GM03348 (cell line): Measurements from ENCODE around the gene KCTD2.
"Not testable (repeated sequence)": the region's sequence is repeated elsewhere in the genome, so short reads cannot be mapped to it uniquely, and the experiment has no call there.

Source experiments
- DNase-seq: peaks from one replicate; pipeline ENCODE4 v3.0.0; 2012; ENCODE audit warnings: low spot score

The KCTD2 gene

DNA sequence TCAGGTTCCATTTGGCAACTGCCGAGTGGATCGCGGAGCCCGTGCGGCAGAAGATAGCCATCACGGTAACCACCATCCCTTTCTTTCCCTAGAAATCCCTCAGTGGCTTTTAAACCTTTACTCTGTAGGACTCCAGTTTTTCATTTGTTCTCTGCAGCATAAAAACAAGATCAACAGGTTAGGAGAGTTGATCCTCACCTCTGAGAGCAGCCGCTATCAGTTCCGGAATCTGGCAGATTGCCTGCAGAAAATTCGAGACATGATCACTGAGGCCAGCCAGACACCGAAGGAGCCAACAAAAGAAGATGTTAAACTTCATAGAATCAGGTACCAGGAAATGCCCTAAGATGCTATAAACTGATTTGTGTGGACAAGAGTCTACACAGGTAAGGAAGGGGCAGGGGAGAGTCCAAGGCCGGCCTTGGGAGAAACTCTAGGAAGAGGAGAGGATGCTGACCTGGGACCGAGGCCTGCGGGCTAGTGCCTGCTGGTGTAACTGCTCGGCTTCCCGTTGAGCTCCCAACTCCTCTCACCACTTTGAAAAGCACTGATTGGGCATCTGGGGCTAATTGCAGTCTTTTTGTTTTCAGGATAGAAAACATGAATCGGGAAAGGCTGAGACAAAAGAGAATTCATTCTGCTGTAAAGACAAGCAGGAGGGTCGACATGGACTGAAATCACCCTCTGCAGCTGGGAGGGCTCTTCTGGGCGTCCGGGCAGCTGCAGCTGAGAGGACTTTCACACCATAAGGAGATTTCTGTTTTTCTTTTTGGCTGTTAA lies 26.5 kb upstream of the KCTD2 start:
- DNase-seq = no peak

DNA sequence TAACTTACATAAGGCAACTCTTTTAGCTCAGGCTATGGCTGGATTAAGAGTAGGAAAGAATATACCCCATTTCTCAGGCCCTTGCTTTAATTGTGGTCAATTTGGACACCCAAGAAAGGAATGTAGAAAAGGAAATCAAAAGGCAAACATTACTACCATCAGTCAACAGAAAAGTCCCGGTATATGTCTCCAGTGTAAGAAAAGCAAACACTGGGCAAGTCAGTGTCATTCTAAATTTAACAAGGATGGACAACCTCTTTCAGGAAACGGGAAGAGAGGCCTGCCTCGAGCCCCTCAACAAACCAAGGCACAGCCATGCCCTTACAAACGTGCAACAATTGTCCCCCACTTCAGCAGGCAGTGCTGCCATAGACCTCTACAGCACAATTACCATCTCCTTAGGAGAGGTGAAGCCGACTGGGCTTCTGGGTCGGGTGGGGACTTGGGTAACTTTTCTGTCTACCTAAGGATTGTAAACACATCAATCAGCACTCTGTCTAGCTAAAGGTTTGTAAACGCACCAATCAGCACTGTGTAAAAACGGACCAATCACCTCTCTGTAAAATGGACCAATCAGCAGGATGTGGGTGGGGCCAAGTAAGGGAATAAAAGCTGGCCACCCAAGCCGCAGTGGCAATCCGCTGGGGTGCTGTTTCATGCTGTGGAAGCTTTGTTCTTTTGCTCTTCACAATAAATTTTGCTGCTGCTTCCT lies 22.2 kb upstream of the KCTD2 start:
- DNase-seq = no peak

DNA sequence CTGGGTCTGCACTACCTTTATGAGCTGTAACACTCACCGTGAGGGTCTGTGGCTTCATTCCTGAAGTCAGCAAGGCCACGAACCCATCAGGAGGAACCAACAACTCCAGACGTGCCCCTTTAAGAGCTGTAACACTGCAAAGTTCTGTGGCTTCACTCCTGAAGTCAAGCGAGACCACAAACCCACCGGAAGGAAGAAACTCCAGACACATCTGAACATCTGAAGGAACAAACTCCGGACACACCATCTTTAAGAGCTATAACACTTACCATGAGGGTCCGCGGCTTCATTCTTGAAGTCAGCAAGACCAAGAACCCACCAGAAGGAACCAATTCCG lies 21.7 kb upstream of the KCTD2 start:
- DNase-seq = not testable (repeated sequence)

DNA sequence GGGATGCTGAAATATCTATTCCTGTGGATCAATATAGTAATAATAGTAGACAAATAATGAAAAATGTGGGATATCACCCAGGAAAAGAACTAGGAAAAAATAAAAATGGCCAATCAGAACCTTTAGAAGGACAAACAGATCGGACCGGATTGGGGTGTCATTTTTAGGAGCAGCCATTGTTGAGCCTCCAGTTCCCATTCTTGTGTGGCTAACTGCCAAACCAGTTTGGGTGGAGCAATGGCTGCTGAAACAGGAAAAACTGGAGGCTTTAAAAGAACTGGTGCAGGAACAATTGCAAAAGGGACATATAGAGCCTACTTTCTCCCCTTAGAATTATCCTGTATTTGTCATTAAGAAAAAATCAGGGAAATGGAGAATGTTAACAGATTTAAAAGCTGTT lies 20.4 kb upstream of the KCTD2 start:
- not testable (repeated sequence) for DNase-seq

DNA sequence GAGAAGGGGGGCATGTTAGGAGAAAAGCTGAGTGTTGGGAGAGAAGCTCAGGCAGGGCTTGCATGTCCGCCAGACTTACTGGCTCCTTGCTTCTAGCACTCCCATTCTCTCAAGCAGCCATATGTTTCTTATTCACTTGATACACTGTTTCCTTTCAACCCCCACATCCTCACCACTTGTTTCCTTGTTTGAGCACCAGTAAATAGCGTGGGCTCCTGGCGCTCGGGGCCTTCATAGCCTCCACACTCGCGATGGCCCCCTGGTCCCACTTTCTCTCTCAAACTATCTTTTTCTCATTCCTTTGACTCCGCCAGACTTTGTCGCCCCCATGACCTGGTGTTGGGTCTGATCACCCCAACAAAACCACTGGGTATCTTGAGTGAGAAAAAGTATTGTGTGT lies 16.9 kb upstream of the KCTD2 start:
- DNase-seq = no peak

DNA sequence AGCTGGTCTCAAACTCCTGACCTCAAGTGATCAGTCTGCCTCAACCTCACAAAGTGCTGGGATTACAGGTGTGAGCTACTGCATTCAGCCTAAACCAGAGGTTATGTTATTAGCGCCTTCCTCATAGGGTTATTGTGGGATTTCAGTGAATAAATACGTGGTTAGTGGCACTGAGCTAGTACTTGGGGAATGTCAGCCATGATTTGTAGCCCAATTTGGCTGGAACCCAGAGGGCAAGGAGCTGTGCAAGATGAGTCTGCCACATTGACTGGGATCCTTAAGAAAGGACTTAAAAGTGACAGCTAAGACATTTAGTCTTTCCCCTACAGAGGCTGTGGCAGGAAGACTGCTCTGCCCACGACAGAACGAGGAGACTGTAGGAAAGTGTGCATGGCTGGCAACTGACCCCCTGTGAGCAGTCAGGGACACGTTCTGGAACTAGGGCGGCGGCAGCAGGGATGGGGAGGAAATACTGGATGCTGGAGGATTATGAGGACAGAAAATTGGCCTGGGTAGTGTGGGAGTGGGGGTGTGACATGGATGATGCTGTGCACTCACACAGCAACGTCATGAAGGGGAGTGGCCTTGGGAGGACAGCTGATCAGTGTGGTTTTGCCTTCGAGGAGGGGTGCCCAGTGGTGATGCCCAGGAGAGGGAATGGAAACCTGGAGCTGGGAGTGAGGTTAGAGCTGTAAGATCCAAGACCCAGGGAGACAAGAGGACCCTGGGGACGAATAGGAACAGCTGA lies 14.9 kb upstream of the KCTD2 start:
- peak; percentile 91 for DNase-seq

DNA sequence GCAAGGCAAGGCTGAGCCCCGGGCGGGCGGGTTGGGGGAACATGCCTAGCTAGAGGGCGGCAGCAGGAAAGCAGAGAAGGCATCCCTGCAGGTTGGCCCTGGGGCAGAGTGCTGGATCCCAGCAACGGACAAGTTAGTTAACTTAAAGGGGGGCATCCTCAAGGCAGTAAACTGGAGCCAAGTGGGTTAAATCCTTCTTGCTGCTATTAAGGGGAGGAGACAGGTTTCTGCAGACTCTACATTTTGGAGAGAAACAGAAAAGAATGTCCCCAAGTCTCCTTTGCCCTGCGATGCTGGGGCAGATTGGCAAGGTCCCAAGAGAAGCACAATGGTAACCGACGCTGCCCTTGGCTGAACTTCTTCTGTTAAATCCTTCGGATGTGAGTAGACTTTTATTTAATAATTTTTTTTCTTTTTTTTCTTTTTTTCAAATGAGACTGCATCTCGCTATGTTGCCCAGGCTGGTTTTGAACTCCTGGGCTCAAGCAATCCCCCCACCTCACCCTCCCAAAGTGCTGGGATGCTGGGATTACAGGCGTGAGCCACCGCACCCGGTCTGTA lies 14.2 kb upstream of the KCTD2 start:
- DNase-seq = no peak

DNA sequence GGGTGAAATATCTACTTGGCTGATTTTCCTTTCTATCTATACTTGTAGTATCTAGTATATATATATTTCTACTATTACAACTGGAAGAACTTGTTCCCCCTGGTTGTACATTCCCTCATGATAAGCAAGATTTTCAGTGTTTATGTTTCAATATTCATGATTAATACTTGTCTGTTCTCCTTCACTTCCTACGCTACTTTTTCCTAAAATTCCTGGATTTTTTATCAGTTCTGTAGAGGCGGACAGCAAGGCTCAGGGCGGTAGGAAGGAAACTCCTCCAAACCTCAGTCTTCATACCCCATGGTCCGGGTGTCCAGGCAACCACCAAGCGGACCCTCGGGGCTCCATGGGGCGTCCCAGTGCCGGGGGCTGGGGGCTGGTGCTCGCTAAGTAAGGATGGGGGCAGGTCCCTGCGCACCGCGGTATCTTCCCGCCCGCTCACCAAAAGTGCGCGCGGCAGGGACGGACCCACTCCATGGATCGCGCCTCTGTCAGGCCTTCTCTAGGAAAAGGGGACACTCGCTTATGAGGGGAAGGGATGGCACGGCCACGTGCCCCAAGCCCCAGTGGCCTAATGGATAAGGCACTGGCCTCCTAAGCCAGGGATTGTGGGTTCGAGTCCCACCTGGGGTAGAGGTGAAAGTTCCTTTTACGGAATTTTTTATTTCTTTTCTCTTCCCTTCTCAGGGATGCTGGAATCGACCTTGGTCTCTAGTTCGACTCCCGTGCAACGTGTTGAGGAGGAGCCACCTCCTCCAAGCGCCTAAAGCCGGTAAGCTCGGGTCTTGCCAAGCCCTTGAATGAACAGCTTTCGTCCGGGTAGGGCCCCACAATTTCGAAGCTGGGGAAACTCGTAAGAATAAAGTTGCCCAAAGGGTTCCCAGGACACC lies 13.4 kb upstream of the KCTD2 start:
- peak; percentile 87 for DNase-seq

DNA sequence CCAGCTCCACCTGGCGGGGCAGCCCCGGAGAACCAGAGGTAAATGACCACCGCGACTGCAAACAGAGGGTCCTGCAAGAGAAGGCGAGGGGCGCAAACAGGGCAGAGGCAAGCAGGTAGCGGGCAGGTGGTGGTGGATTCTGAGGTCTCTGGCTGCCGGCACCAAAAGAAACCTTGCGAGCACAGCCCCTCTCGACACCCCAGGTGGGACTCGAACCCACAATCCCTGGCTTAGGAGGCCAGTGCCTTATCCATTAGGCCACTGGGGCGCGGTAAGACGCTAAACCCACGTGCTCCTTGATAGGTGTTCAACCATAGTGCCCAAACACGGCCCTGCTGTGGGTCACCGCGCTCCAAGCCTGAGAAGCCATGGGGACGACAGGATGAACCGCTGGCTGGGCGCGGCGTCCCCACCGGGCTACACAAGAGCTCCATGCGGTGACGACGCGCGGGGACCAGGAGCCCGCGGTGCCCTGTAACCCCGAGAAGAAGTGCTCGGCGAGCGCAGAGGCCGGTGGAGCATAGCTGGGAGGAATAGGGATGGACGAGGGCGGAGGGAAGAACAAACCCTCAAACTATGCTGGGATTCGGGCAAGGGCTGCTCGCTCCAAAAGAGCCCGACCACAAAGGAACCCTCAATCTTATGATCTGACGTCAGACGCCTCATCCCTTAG lies 12.7 kb upstream of the KCTD2 start:
- DNase-seq = peak; percentile 69

DNA sequence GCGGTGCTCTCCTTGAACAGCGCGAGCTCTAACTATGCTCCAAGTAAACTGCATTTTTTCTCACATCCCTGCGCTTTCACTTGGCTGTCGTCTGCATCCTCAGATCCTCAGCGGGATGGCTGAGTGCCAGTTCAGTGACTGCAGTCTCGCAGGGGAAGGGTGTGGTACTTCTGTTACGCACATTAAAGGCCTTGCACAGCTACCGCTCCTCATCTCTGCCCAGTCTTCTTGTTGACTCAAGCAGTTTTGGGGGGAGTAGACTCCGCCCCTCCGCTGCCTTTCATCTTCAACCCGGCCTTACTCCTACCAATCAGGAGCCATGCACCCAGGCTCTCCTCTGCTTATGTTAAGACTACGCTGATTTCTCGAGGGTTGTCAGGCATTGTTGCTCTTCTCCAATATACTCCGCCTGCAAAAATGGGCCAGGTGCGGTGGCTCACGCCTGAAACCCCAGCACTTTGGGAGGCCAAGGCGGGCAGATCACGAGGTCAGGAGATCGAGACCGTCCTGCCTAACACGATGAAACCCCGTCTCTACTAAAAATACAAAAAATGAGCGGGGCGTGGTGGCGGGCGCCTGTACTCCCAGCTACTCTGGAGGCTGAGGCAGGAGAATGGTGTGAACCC lies 10.3 kb upstream of the KCTD2 start:
- DNase-seq = no peak

DNA sequence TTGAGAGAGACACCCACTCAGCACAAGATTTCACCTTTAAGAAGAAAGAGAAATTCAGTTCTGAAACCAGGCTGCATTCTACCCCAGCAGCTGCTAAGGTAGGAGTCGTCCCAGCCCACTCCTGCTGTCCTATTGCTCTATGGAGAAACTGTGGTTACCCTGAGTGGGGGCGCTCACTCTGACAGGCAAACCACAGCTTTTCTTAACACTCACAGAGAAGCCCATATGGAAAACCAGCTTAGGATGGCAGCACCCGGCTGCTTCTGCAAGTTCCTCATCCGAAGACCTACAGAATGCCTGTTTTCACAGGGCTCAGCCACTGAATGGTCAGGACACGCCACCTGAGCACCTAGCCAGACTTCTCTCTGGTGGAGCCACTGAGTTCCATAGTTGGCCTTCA lies 7.8 kb upstream of the KCTD2 start:
- DNase-seq = no peak

DNA sequence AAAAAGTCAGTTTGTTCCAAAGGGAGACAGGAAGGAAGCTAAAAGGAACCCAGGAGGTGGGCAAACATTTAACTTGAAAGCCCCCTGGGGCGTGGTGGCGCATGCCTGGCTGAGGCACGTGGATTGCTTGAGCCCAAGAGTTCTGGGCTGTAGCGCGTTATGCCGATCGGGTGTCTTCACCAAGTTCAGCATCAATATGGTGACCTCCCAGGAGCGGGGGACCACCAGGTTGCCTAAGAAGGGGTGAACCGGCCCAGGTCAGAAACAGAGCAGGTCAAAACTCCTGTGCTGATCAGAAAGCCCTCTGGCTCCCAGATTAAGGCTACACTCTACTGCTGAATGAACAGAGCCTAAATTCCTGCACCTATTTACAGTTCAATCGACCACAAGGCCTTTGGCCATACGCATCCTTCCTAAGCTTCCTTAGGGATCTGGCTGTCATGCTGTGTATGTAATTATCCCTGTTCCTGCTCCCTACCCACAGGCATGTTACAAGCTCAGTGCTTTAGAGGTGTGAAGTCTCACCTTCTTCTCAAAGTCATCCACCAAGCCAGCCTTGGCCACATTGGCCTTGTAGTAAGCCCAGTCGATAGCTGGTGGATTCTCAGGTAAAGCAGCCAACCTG lies 5.3 kb upstream of the KCTD2 start:
- DNase-seq = no peak

DNA sequence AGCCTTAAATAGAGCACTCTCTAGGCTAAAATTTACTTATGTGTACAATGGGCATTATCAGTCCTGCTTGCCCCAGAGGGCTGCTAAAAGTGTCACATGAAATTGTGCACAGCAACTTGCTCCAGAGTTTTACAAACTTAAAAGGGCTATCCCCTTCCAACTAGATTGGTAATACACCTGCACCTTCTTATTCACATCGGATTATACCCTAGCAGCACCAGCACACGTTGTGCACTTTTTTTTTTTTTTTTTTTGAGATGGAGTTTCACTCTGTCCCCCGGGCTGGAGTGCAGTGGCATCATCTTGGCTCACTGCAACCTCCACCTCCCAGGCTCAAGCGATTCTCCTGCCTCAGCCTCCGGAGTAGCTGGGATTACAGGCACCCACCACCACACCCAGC lies 3.2 kb upstream of the KCTD2 start:
- DNase-seq = not testable (repeated sequence)

DNA sequence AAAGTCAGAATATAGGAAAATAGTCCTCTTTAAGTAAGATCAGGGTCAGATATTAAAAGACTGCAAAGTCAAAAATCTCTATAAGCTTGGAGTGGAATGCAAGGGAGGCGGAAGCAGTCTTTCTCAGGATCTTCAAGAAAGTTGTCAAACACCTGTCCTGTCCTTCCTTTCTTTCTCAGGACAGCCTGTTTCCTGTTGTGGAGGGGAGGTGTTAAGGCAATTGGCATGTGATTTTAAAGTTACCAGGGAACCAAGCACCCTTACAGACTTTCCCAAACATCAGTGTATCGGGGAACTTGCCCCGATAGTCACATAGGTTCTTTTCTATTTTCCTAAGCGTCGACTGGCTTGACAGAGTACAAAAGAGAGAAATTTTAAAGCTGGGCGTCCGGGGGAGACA lies 2.3 kb upstream of the KCTD2 start:
- no peak for DNase-seq

DNA sequence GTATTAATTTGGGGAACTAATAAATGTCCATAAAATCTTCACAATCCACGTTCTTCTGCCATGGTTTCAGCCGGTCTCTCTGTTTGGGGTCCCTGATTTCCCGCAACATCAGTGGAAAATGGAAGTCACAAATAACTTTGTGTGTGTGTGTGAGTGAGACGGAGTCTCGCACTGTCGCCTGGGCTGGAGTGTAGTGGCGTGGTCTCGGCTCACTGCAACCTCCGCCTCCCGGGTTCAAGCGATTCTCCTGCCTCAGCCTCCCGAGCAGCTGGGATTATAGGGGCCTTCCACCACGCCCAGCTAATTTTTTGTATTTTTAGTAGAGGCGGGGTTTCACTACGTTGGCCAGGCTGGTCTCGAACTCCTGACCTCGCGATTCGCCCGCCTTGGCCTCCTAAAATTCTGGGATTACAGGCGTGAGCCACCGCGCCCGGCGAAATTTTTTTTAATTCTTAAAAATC lies 1.0 kb upstream of the KCTD2 start:
- DNase-seq = not testable (repeated sequence)

DNA sequence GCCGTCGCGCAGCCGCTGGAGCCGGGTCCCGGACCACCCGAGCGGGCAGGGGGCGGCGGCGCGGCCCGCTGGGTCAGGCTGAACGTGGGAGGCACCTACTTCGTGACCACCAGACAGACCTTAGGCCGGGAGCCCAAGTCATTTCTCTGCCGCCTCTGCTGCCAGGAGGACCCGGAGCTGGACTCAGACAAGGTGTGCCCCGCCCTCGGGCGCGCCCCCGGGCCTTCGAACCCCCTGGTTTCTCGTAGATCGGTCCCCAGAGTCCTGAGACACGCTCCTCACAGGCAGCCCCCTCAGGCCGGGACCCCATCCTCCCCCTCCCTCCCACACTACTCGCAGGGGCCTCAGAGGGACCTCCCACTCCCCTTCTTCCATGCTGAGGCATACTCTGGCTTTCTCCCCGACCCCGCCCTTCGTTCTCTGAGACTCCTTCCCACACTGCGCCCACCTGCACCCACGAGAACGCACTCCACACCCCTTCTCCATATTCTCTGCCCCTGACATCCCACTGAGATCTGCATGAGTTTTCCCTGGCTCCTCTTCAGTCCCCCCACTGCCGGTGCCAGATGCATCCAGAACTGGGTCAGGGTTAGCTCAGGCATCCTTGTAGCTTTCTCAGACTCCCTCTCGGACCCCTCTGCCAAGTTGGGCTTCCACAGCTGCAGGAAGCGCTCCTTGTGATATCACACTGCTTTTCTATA lies 523 bp downstream of the KCTD2 start:
- DNase-seq = peak; percentile 18

DNA sequence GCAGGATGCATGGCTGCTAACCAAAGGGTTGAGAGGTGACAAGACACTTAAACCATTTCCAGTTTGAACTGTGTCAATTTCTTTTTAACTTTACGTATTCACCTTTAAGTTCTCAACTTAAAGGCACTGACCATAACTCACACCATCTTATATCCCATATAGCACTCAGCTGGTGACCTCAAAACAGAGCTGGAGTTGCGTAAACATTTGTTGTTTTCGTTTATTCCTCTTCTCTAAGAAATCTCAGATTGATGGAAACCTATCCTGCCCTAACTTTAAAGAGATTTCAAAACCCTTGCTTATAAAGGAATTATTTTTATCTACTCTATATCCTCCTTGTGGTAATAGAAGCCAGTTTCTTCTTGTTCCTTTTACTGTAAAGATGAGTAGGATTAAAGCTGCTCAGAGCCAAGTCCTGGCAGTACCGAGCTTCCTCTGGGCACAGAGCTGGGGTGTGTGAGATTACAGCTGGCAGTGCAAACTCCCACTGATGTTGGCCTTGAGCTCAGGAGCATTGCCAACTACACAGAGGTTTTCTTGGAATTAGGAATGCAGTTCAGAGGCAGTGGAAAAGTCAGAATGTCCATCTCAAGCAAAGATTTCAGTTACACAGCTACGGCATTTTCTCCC lies 1.3 kb downstream of the KCTD2 start:
- peak; percentile 51 for DNase-seq

DNA sequence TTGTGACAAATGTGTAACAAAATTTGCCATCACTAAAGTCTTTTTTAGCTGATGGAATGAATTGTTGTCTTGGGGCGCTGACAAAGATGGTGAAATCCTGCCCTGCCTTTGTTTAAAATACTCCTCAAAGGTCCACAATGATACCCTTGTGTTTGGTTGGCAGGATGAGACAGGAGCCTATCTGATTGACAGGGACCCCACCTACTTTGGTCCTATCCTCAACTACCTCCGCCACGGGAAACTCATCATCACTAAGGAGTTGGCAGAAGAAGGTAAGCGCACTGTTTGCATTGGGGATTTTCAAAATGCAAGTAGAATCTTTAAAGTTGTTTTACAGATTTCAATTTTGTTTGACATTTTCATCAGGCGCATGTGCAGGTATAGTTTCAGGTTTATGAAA lies 2.0 kb downstream of the KCTD2 start:
- no peak for DNase-seq

DNA sequence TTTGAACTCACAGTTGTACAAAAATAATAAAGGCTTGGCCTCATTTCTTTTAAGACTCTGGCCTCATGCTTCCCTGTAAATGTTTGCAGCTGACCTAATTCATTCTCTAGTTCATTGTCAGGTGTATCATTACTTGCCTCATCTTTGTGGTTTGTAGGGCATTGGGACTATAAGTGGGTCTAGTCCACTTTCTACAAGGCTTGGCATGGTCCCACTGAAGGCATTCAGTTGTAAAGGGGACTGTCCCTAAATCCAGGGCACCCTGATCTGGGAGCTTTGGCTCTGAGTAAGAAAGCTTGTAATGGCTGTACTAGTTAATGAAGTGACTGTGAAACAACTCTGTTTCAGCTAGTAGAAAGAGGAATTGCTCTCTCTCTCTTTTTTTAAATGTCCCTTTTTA lies 2.7 kb downstream of the KCTD2 start:
- DNase-seq = no peak
